ENCODE data around the gene NUDC. TPM values are rescaled to one million over a fixed set of nuclear protein-coding genes. Genes with fewer than 3 reads are reported as not detected.

NUDC gene
- total and polyA plus RNA-seq, 4 donors, result 39.3 to 77.8 (median 64.4) TPM

DNA sequence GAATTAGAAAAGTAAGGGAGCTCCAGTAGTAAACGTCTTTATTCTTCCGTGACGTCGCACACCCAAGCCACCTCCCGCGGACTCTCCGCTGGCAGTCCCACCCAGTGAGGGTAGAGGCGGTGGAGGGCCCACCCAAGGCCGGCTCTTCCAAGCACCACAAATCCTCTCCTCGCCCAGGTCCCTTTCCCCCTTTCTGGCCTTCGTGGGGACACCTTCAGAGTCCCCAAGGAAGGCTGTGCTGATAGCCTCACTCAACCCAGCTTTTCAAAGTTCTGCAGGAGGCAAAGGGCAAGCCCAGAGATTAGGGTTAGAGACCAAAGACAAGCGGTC lies 31.1 kb upstream of the NUDC start:
- WGBS, 2 donors, result 6% methylated on average over 12 of the region's 12 CpGs
- H3K27me3 ChIP-seq (ENCODE audit: control insufficient read depth in 3 of 3, insufficient read depth in 3 of 3, low read length in 2 of 3), result no peaks in the 10 kb centered on the region
- TF ChIP-seq, protein P1, sequence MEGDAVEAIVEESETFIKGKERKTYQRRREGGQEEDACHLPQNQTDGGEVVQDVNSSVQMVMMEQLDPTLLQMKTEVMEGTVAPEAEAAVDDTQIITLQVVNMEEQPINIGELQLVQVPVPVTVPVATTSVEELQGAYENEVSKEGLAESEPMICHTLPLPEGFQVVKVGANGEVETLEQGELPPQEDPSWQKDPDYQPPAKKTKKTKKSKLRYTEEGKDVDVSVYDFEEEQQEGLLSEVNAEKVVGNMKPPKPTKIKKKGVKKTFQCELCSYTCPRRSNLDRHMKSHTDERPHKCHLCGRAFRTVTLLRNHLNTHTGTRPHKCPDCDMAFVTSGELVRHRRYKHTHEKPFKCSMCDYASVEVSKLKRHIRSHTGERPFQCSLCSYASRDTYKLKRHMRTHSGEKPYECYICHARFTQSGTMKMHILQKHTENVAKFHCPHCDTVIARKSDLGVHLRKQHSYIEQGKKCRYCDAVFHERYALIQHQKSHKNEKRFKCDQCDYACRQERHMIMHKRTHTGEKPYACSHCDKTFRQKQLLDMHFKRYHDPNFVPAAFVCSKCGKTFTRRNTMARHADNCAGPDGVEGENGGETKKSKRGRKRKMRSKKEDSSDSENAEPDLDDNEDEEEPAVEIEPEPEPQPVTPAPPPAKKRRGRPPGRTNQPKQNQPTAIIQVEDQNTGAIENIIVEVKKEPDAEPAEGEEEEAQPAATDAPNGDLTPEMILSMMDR (IDR thresholded peaks at IDR 0.05; ENCODE audit: control extremely low read depth, extremely low read depth), result no peak
- H3K27ac ChIP-seq (ENCODE audit: low read depth in 1 of 2, low read length in 1 of 2), result peak overlapping the region; percentile 88 to 98
- peak overlapping the region; percentile 76 for H3K4me3 ChIP-seq
- ATAC-seq (ENCODE audit: insufficient read depth, low FRiP score) (no peak), DNase-seq (no peak)
- peaks cover 7 to 31% (median 27%) of the 10 kb centered on the region in 4 donors for H3K36me3 ChIP-seq (ENCODE audit: control insufficient read depth in 4 of 4, insufficient read depth in 4 of 4, low read length in 4 of 4)
- peaks cover 0 to 11% (median 7%) of the 10 kb centered on the region in 5 donors for H3K4me1 ChIP-seq (ENCODE audit: control insufficient read depth in 5 of 5, insufficient read depth in 5 of 5, low read length in 5 of 5)
- H3K9ac ChIP-seq (ENCODE audit: insufficient read depth in 1 of 2, low read length in 2 of 2), result peak overlapping the region; percentile 82 to 87
- no peaks in the 10 kb centered on the region for H3K9me3 ChIP-seq (ENCODE audit: control insufficient read depth in 4 of 4, insufficient read depth in 3 of 4, low read length in 3 of 4)

DNA sequence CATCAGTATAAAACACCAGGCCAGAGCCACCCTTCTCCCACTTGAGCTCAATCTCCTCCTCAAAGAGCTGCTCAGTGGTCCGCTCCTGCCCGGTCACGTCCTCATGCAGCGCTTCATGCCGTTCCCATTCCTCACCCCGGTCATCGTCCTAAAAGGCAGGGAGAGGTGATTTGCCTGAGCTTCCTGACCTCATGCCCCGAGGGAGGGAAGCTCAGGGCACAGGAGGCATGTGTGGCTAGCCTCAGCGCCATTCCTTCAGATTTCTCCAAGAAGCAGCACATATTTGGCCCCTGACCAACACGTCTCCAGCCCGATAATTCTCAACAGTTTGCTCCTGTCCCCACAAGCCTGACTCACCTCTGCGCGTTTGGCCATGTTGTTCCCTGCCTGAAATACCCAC lies 27.3 kb upstream of the NUDC start:
- 95 to 96% methylated on average over 13 of the region's 13 CpGs for WGBS, 2 donors
- no peak for DNase-seq
- TF ChIP-seq, protein P1 (IDR thresholded peaks at IDR 0.05; ENCODE audit: control extremely low read depth, extremely low read depth), result no peak
- Histone ChIP-seq H3K9me3 (ENCODE audit: control insufficient read depth in 4 of 4, insufficient read depth in 3 of 4, low read length in 3 of 4) (no peaks in the 10 kb centered on the region), H3K27ac (ENCODE audit: low read depth in 1 of 2, low read length in 1 of 2) (no peak overlapping the region), H3K27me3 (ENCODE audit: control insufficient read depth in 3 of 3, insufficient read depth in 3 of 3, low read length in 2 of 3) (no peaks in the 10 kb centered on the region), H3K9ac (ENCODE audit: insufficient read depth in 1 of 2, low read length in 2 of 2) (no peak overlapping the region), H3K4me1 (ENCODE audit: control insufficient read depth in 5 of 5, insufficient read depth in 5 of 5, low read length in 5 of 5) (peaks cover 2 to 13% (median 3%) of the 10 kb centered on the region in 5 donors), H3K36me3 (ENCODE audit: control insufficient read depth in 4 of 4, insufficient read depth in 4 of 4, low read length in 4 of 4) (peaks cover 12 to 32% (median 16%) of the 10 kb centered on the region in 4 donors), H3K4me3 (no peak overlapping the region)
- no peak for ATAC-seq (ENCODE audit: insufficient read depth, low FRiP score)

DNA sequence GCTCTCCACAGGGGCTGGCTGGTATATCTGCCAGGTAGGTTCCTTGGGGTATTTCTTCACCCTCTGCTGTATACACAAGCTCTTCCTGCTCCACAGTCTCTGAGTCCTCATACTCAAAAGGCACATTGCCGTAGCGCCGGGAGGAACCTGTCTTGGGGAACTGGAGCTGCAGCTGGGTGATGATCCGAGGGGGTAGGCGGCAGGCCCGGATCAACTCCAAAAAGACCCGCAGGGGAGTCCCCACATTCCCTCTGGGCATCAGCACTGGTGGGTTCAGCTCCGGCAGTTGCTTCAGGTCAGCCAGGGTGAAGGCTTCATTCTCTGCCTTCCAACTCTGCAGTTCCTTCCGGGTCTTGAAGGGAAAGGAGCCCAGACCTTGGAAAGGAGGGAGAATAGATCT lies 24.2 kb upstream of the NUDC start:
- no peak overlapping the region for H3K9ac ChIP-seq (ENCODE audit: insufficient read depth in 1 of 2, low read length in 2 of 2)
- H3K27ac ChIP-seq (ENCODE audit: low read depth in 1 of 2, low read length in 1 of 2), result no peak overlapping the region
- H3K9me3 ChIP-seq (ENCODE audit: control insufficient read depth in 4 of 4, insufficient read depth in 3 of 4, low read length in 3 of 4), result no peaks in the 10 kb centered on the region
- ATAC-seq (ENCODE audit: insufficient read depth, low FRiP score) (no peak), DNase-seq (no peak)
- TF ChIP-seq, protein P1 (IDR thresholded peaks at IDR 0.05; ENCODE audit: control extremely low read depth, extremely low read depth), result no peak
- H3K4me1 ChIP-seq (ENCODE audit: control insufficient read depth in 5 of 5, insufficient read depth in 5 of 5, low read length in 5 of 5), result peaks cover 0 to 10% (median 7%) of the 10 kb centered on the region in 5 donors
- H3K4me3 ChIP-seq, result no peak overlapping the region
- WGBS, 2 donors, result 94 to 96% methylated on average over 9 of the region's 9 CpGs
- H3K36me3 ChIP-seq (ENCODE audit: control insufficient read depth in 4 of 4, insufficient read depth in 4 of 4, low read length in 4 of 4), result peaks cover 12 to 28% (median 14%) of the 10 kb centered on the region in 4 donors
- H3K27me3 ChIP-seq (ENCODE audit: control insufficient read depth in 3 of 3, insufficient read depth in 3 of 3, low read length in 2 of 3), result no peaks in the 10 kb centered on the region

Measured in lung (tissue), 12 donors.